Fibroblast of mammary gland (primary cell): Measurements from ENCODE around the gene TRPM3.

Experiments used
- DNase-seq: peaks from one replicate; pipeline ENCODE4 v3.0.0-alpha.2; 2010; ENCODE audit warnings: low read depth
- H3K4me3 ChIP-seq: 2 replicates; pipeline ENCODE4 v1.5.1; 2011; ENCODE audit warnings: low read depth, mild to moderate bottlenecking, low read length, moderate library complexity; ENCODE audit not compliant: control insufficient read depth
- TF ChIP-seq, protein P1 (sequence below): conservative IDR thresholded peaks from 2 replicates; pipeline ENCODE4 v1.5.1; 2011; ENCODE audit warnings: low read depth, low read length, inconsistent platforms; ENCODE audit not compliant: control insufficient read depth, insufficient read depth

Gene TRPM3

DNA sequence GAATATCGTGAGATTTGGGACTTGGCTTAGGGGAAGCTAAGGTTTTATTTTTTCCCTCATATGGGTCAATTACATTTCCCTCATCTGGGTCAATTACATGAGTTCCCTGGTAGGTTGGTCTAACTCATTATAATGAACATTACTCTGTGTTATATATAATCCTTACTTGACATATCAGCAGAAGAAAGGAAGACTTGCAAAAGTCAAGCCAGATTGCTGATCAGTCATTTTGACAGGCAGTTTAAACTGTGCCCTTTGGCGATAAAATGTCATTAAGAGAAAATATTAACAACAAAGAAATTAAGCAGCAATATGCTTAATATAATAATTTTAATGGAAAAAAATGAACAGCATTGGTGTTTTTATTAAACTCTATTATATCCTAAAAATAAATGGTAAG, 23.1 kb upstream of the TRPM3 start:
- TF ChIP-seq, protein P1, sequence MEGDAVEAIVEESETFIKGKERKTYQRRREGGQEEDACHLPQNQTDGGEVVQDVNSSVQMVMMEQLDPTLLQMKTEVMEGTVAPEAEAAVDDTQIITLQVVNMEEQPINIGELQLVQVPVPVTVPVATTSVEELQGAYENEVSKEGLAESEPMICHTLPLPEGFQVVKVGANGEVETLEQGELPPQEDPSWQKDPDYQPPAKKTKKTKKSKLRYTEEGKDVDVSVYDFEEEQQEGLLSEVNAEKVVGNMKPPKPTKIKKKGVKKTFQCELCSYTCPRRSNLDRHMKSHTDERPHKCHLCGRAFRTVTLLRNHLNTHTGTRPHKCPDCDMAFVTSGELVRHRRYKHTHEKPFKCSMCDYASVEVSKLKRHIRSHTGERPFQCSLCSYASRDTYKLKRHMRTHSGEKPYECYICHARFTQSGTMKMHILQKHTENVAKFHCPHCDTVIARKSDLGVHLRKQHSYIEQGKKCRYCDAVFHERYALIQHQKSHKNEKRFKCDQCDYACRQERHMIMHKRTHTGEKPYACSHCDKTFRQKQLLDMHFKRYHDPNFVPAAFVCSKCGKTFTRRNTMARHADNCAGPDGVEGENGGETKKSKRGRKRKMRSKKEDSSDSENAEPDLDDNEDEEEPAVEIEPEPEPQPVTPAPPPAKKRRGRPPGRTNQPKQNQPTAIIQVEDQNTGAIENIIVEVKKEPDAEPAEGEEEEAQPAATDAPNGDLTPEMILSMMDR, result no peak
- no peak for DNase-seq
- H3K4me3 ChIP-seq, result no peak overlapping the region

- DNase-seq, result no peak
- TF ChIP-seq, protein P1, result no peak
- no peak overlapping the region for H3K4me3 ChIP-seq
These were observed 15.3 kb upstream of the TRPM3 start for GRCh38 chr9:71136696-71137095.

DNA sequence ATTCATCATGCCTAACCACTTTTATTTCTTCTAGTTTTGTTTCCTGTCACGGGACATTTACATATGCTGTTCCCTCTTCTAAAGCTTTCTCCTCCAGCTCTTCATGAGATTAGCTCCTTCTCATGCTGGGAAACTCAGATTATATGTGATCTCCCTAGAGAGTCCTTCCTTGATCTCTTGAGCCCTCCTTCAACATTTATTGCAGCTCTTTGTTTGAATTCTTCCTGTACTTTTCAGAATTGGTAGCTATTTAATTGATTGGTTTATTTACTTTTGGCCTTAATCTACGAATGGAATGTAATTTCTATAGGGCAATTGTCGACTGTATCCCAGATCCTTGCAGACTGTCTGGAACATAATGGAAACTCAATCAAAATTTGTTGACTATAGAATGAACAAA, 9.7 kb upstream of the TRPM3 start:
- DNase-seq, result no peak
- TF ChIP-seq, protein P1, result no peak
- no peak overlapping the region for H3K4me3 ChIP-seq

DNA sequence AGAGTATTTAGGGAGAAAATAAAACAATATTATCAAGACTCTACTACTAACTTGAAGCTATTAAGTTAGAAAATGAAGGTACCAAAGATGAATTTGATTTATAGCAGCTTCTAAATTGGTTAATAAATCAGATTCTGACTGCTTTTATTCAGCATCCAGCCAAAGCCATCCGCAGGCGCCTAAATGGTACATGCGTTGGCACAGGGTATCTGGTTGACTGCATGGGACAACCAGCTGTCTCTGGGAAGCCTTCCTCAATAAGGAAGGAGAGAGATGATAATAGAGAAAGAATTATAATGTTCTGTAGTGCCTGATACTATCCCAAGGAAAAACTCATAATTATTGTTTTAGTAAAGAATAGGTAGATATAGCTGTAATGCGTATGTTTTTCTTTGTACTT, 9.1 kb upstream of the TRPM3 start:
- TF ChIP-seq, protein P1, result no peak
- no peak for DNase-seq
- no peak overlapping the region for H3K4me3 ChIP-seq

DNA sequence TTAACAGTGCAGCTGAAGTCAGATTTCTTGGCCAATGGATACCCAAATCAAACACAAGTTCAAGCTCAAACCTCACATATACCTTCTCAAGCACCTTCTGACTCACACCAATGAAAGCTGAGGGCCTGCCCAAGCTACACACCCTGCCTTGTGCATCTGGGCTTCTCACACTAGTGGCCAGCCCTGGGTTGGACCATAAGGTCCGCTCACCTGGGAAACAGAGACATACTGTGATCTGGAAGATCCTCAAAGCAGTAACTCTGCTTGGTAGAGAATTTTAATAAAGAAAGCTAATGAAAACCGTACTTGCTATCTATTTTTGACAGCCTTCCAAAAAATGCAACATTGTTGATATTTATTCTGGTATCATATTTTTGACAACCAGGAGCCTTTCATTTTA, 7.4 kb upstream of the TRPM3 start:
- TF ChIP-seq, protein P1, result no peak
- DNase-seq, result no peak
- H3K4me3 ChIP-seq, result no peak overlapping the region

DNA sequence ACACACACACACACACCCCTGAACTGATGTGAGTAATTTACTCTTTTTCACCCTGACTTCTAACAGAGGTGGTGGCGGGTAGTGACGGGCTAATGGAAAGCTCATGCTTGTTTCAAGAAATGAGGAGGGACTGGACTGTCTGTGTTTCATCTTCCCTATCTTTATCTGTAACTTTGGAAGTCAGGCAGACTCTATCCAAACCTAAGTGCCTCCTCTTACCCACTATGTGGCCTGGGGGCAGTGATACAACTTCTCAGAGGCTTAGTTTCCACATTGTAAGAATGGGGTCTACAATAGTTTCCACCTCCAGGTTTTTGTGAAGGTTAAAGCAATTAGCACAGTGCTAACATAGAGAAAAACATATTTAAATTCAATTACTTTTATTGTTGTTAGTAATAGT, 5.9 kb upstream of the TRPM3 start:
- TF ChIP-seq, protein P1, result no peak
- DNase-seq, result no peak
- no peak overlapping the region for H3K4me3 ChIP-seq

- TF ChIP-seq, protein P1, result no peak
- no peak overlapping the region for H3K4me3 ChIP-seq
- DNase-seq, result no peak
These were observed 1.0 kb upstream of the TRPM3 start for GRCh38 chr9:71122421-71122820.
